Activated B cell treated with CpG ODN at 0.5 μM for 24 hours (primary cell): ENCODE data around the gene SMIM20. TPM values are rescaled to one million over a fixed set of nuclear protein-coding genes. Genes with fewer than 3 reads are reported as not detected.

Source experiments
- ATAC-seq: fragments of 200-7000 bp; cut with Tn5 transposase; one replicate; pipeline ENCODE4 v1.10.0; 2021; ENCODE audit warnings: low read depth, mild to moderate bottlenecking, moderate library complexity
- CTCF ChIA-PET: fragments of 350-600 bp; sonication (Branson Sonifier 250); formaldehyde crosslinking; loops from one replicate; lab custom pipeline; 2021; ENCODE audit warnings: antibody characterized with exemption; lab: Charles Lee
- POLR2A ChIA-PET: fragments of 350-600 bp; sonication (Branson Sonifier 250); formaldehyde crosslinking; loops from one replicate; lab custom pipeline; 2021; ENCODE audit warnings: antibody characterized with exemption; lab: Charles Lee
- DNase-seq: peaks from one replicate; pipeline ENCODE4 v3.0.0; 2022
- H3K27ac Mint-ChIP-seq: one replicate; pipeline ENCODE4 v1.8.0; 2020; ENCODE audit warnings: mixed read lengths
- H3K27me3 Mint-ChIP-seq: one replicate; pipeline ENCODE4 v1.8.0; 2021; ENCODE audit warnings: mixed read lengths
- H3K36me3 Mint-ChIP-seq: one replicate; pipeline ENCODE4 v1.8.0; 2021; ENCODE audit warnings: low read depth, mixed read lengths
- H3K4me1 Mint-ChIP-seq: one replicate; pipeline ENCODE4 v1.8.0; 2021; ENCODE audit warnings: mixed read lengths
- H3K4me3 Mint-ChIP-seq: one replicate; pipeline ENCODE4 v1.8.0; 2020; ENCODE audit warnings: mild to moderate bottlenecking, mixed read lengths
- H3K9me3 Mint-ChIP-seq: one replicate; pipeline ENCODE4 v1.8.0; 2020; ENCODE audit warnings: mixed read lengths
- intact Hi-C: fragments of 100-400 bp; cut with micrococcal nuclease; formaldehyde crosslinking; loops from one replicate; pipeline ENCODE4 v1.15.1; 2024
- total RNA-seq: library from RNA; stranded (reverse); gene quantifications from 2 replicates; pipeline ENCODE4 v1.2.3, GENCODE V29; 2022
- TF ChIP-seq, protein P1 (sequence below): fragments of 200-600 bp; IDR thresholded peaks from one replicate; pipeline ENCODE4 v1.8.0; 2022; ENCODE audit warnings: antibody characterized with exemption, mild to moderate bottlenecking

SMIM20 gene
- total RNA-seq, 1 donor from 2014 or later = 18.7 TPM

DNA sequence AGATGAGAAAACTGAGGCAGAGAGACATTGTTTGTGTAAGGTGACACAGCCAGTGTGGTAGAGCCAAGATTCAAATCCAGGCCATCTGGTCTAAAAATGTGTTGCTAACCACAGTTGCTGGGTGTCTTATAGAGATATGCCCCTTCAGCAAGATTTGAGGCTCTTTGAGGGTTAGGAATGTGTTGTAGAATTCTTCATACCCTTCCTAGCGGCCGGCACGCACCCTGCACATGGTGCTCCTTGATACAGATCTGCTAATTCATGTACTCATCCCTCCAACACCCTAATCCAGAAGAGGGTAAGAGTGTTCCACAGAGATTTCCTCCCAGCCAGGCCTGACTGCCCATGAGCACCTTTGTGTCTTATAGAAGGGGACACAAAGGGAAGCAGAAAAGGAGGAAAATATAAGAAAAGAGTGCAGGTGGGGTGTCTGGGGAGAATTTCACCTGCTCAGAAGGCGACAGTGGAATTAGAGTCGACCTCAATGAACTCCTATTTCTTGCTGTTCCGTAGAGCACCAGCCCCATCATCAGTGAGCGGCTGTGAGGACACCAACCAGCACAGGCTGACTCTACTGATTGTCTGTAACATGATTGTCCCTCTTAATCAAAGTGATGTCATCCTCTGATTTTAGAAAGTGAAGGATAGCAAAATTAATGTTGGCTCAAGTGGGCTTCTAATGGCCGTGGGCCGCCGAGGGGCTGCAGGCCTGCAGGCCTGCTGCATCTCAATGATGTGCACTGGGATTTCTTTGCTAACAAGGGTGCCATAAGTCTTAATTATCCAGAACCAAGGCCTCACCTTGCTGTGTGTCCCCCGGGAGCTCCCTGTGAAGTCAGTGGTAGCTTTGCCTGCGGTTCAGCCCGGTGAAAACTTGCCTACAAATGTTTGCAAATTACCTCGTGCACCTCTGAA, 24.2 kb upstream of the SMIM20 start:
- ChIA-PET POLR2A (interaction anchor here (1.5 kb wide), 1 partner anchor 11 kb away, joined by 3 read pairs; no protein-coding TSS in a partner anchor), CTCF (no interaction called here)
- TF ChIP-seq, protein P1, sequence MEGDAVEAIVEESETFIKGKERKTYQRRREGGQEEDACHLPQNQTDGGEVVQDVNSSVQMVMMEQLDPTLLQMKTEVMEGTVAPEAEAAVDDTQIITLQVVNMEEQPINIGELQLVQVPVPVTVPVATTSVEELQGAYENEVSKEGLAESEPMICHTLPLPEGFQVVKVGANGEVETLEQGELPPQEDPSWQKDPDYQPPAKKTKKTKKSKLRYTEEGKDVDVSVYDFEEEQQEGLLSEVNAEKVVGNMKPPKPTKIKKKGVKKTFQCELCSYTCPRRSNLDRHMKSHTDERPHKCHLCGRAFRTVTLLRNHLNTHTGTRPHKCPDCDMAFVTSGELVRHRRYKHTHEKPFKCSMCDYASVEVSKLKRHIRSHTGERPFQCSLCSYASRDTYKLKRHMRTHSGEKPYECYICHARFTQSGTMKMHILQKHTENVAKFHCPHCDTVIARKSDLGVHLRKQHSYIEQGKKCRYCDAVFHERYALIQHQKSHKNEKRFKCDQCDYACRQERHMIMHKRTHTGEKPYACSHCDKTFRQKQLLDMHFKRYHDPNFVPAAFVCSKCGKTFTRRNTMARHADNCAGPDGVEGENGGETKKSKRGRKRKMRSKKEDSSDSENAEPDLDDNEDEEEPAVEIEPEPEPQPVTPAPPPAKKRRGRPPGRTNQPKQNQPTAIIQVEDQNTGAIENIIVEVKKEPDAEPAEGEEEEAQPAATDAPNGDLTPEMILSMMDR = no peak
- Mint-ChIP-seq H3K36me3 (no peaks in the 10 kb centered on the region), H3K4me3 (no peak overlapping the region), H3K27me3 (no peaks in the 10 kb centered on the region), H3K4me1 (peaks cover 7% of the 10 kb centered on the region), H3K9me3 (no peaks in the 10 kb centered on the region), H3K27ac (no peak overlapping the region)
- DNase-seq (no peak), ATAC-seq (no peak)
- intact Hi-C loops = no loop called here

DNA sequence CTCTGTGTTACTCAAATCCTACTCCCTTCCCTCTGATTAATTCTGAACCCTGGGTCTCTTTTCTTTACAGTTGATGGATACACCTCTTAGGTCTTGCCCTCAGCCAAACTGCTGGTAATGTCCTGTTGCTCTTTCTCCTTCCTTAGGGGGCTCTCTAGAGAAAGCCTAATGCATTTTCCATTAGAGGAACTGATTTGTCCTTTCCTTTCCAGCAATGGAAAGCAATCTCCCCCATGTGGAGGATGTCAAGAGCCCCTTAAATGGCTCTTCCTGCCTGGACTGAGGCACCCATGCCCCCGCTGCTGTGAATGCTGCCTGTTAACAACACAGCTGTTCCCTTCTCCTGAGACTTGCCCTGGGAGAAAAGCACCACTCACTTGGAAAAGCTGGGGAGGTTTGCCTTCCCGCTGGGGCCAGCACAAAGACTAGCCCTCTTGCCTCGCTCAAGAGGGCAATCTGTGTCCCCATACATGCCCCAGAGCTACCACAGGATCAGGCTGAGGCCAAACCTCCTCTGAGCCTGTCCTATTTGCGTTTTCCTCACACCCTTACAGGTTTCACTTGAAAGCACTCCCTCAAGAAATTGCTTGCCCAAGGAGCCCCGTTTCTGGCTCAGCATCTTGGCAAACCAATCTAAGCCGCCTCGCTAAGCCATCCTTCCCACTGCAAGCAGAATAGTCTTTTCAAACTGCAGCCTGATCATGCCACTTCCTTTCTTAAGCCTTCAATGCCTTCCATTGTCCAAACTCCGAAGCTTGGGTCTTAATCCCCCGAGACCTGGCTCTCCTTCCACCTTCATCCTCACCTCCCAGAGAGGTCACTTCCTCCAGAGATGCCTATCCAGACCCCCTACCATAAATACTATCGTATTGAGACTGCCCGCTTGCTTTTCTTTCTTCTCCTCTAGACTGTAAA, 23.2 kb upstream of the SMIM20 start:
- POLR2A ChIA-PET = no interaction called here
- intact Hi-C loops = no loop called here
- ATAC-seq = no peak

DNA sequence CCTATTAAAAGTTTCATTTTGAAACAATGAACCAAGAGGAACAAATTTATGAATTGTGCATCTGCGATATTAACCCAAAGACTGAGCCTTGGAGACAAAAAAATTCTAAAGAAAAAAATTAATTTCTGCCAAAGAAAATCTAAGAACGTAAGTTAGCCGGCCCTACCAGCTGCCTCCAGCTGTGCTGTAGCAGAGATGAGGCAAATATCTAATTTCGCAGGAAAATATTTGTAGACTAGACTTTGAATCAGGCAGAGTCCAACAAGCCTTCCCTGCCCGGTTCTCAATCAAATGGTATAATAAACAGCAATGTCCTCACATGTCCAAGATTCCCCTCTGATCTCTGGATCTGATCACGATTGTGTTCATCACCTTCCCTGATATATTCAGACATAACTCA, 21.2 kb upstream of the SMIM20 start:
- TF ChIP-seq, protein P1 = no peak
- CTCF ChIA-PET = no interaction called here
- no peak for DNase-seq
- H3K4me3 Mint-ChIP-seq = no peak overlapping the region
- intact Hi-C loops = no loop called here
- H3K9me3 Mint-ChIP-seq = no peaks in the 10 kb centered on the region
- H3K27me3 Mint-ChIP-seq = no peaks in the 10 kb centered on the region
- POLR2A ChIA-PET = interaction anchor here (1.0 kb wide), 1 partner anchor 18 kb away, joined by 3 read pairs; no protein-coding TSS in a partner anchor
- H3K27ac Mint-ChIP-seq = no peak overlapping the region
- no peak for ATAC-seq
- no peaks in the 10 kb centered on the region for H3K36me3 Mint-ChIP-seq
- no peaks in the 10 kb centered on the region for H3K4me1 Mint-ChIP-seq

More for the DNA sequence above, 23.2 kb upstream of the SMIM20 start:
- Mint-ChIP-seq H3K9me3 (no peaks in the 10 kb centered on the region), H3K36me3 (no peaks in the 10 kb centered on the region), H3K4me3 (no peak overlapping the region), H3K4me1 (peaks cover 2% of the 10 kb centered on the region), H3K27ac (no peak overlapping the region), H3K27me3 (no peaks in the 10 kb centered on the region)
- DNase-seq = no peak
- TF ChIP-seq, protein P1 = no peak
- CTCF ChIA-PET = no interaction called here

DNA sequence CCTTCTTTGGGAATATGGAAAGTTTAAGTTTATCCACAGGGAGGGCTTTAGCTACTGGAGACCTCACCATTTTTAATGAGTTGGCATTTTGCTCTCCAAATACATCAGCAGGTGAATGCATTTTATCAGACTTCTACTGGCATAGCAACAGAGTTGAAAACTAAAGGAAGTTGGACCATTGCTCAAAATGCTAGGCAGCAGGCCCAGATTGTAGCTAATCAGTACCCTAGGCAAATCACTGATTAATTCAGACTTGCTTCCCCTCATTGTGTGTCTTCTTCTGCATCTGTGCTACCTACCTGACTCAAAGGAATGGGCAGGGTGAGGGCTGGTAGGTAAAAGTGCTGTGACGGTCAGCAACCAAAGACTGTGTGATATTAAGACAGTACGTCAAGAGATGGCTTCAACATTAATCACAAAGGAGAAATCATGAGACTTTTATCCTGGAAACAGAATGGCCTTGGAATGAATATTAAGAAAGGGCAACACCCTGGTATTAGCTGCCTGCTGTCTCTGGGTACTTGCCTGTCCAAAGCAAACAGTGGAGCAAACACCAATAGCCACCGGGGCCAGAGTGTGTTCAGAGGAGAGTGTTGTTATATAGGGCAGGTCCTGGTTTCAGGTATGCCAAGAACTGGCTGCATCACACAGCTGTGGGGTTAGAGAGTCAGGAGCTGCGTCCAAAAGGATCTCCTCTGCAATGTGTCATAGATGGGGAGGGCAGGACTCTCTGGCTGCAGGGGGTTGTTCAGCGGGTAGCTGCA, 17.1 kb upstream of the SMIM20 start:
- no peak overlapping the region for H3K27ac Mint-ChIP-seq
- H3K4me1 Mint-ChIP-seq = peaks cover 10% of the 10 kb centered on the region
- H3K27me3 Mint-ChIP-seq = no peaks in the 10 kb centered on the region
- ATAC-seq (no peak), DNase-seq (no peak)
- H3K9me3 Mint-ChIP-seq = no peaks in the 10 kb centered on the region
- H3K36me3 Mint-ChIP-seq = no peaks in the 10 kb centered on the region
- CTCF ChIA-PET = no interaction called here
- TF ChIP-seq, protein P1 = no peak
- POLR2A ChIA-PET = interaction anchor here (2.3 kb wide), 1 partner anchor 35 kb away, joined by 6 read pairs; no protein-coding TSS in a partner anchor
- intact Hi-C loops = no loop called here
- no peak overlapping the region for H3K4me3 Mint-ChIP-seq
